Embryonic facial prominence (tissue), 1 donor: Measurements from ENCODE around the gene RPS3.

Source experiments
- DNase-seq: peaks from one replicate; pipeline ENCODE4 v3.0.0-alpha.2; 2016; ENCODE audit errors: extremely low spot score

RPS3 gene

GRCh38 chr11:75434886-75435570 lies 35.7 kb downstream of the RPS3 start:
- DNase-seq, result no peak

- DNase-seq, result no peak
Observed at GRCh38 chr11:75435571-75435925, 36.2 kb downstream of the RPS3 start.

GRCh38 chr11:75436806-75437205 lies 37.5 kb downstream of the RPS3 start:
- no peak for DNase-seq

- DNase-seq, result no peak
Observed at GRCh38 chr11:75437966-75438659, 38.8 kb downstream of the RPS3 start.

- no peak for DNase-seq
Observed at GRCh38 chr11:75439026-75439425, 39.7 kb downstream of the RPS3 start.

GRCh38 chr11:75439495-75440120 lies 40.3 kb downstream of the RPS3 start:
- no peak for DNase-seq

- DNase-seq, result no peak
Observed at GRCh38 chr11:75440960-75441803, 41.9 kb downstream of the RPS3 start.

- no peak for DNase-seq
Observed at GRCh38 chr11:75441804-75442132, 42.5 kb downstream of the RPS3 start.

- DNase-seq, result no peak
Observed at GRCh38 chr11:75442161-75442885, 43.0 kb downstream of the RPS3 start.

- no peak for DNase-seq
Observed at GRCh38 chr11:75443043-75443442, 43.7 kb downstream of the RPS3 start.

- no peak for DNase-seq
Observed at GRCh38 chr11:75445315-75445953, 46.1 kb downstream of the RPS3 start.

- DNase-seq, result no peak
Observed at GRCh38 chr11:75447415-75447814, 48.1 kb downstream of the RPS3 start.

- DNase-seq, result no peak
Observed at GRCh38 chr11:75449271-75449670, 50.0 kb downstream of the RPS3 start.

GRCh38 chr11:75449776-75450175 lies 50.5 kb downstream of the RPS3 start:
- no peak for DNase-seq

- no peak for DNase-seq
Observed at GRCh38 chr11:75450236-75450635, 50.9 kb downstream of the RPS3 start.

GRCh38 chr11:75450826-75451821 lies 51.8 kb downstream of the RPS3 start:
- no peak for DNase-seq

GRCh38 chr11:75453916-75454655 lies 54.8 kb downstream of the RPS3 start:
- DNase-seq, result no peak

- DNase-seq, result no peak
Observed at GRCh38 chr11:75454987-75455386, 55.7 kb downstream of the RPS3 start.
